ENCODE measurements around the gene TEX55. TPM values are rescaled to one million over a fixed set of nuclear protein-coding genes. Genes with fewer than 3 reads are reported as not detected.

TEX55 gene
- total and polyA plus RNA-seq, 8 donors = not detected

DNA sequence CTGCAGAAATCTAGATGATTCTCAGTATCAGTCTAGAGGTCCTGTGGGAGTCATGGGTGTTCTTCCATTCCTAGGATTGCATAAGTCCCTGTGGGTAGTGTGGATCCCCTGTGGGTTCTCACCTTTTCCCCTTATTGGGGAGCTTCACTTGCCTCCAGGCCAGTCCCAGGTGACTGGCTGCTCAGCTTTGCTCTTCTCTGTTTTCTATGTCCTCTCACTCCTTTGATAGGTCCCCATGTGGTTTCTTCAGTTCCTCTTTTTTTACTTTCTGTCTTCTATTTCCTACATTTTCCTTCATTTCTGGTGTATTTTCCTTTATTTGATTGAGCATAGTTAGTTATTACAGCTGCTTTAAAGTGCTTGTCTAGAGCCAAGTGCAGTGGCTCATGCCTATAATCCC, 10.9 kb downstream of the TEX55 start:
- H3K4me3 ChIP-seq = no peak overlapping the region
- H3K9me3 ChIP-seq = peaks cover 0 to 39% (median 24%) of the 10 kb centered on the region in 4 donors
- intact Hi-C loops (cut with DNase I; ENCODE audit: low total_unique reads) = no loop called here
- no peaks in the 10 kb centered on the region for H3K4me1 ChIP-seq
- DNase-seq = no peak
- no peaks in the 10 kb centered on the region for H3K27me3 ChIP-seq
- TF ChIP-seq CTCF (IDR thresholded peaks at IDR 0.05) (no peak), POLR2AphosphoS5 (IDR thresholded peaks at IDR 0.05) (no peak), POLR2A (IDR thresholded peaks at IDR 0.05) (no peak), EP300 (IDR thresholded peaks at IDR 0.05) (no peak)
- H3K36me3 ChIP-seq = no peaks in the 10 kb centered on the region
- H3K27ac ChIP-seq = no peak overlapping the region

- no peak for DNase-seq
- H3K9me3 ChIP-seq = peaks cover 0 to 39% (median 23%) of the 10 kb centered on the region in 4 donors
- H3K27ac ChIP-seq = no peak overlapping the region
- intact Hi-C loops (cut with DNase I; ENCODE audit: low total_unique reads) = no loop called here
- H3K4me3 ChIP-seq = no peak overlapping the region
- H3K36me3 ChIP-seq = no peaks in the 10 kb centered on the region
- 47 to 63% (median 62%) methylated on average over 2 of the region's 2 CpGs for WGBS, 5 donors
- no peaks in the 10 kb centered on the region for H3K4me1 ChIP-seq
- TF ChIP-seq EP300 (IDR thresholded peaks at IDR 0.05) (no peak), POLR2A (IDR thresholded peaks at IDR 0.05) (no peak), CTCF (IDR thresholded peaks at IDR 0.05) (no peak)
- no peaks in the 10 kb centered on the region for H3K27me3 ChIP-seq
These were observed 12.0 kb downstream of the TEX55 start for GRCh38 chr3:119157971-119158370.

- intact Hi-C loops (cut with DNase I; ENCODE audit: low total_unique reads) = no loop called here
- H3K27ac ChIP-seq = no peak overlapping the region
- peak in 1 of 2 donors; percentile 66 for DNase-seq
- H3K9me3 ChIP-seq = peaks cover 0 to 30% (median 8%) of the 10 kb centered on the region in 4 donors
- TF ChIP-seq CTCF (IDR thresholded peaks at IDR 0.05) (no peak), POLR2A (IDR thresholded peaks at IDR 0.05) (no peak), EP300 (IDR thresholded peaks at IDR 0.05) (no peak), POLR2AphosphoS5 (IDR thresholded peaks at IDR 0.05) (no peak)
- no peak overlapping the region for H3K4me3 ChIP-seq
- H3K36me3 ChIP-seq = no peaks in the 10 kb centered on the region
- no peaks in the 10 kb centered on the region for H3K27me3 ChIP-seq
- H3K4me1 ChIP-seq = no peaks in the 10 kb centered on the region
- 24 to 58% (median 30%) methylated on average over 1 of the region's 1 CpG for WGBS, 5 donors
These were observed 14.4 kb downstream of the TEX55 start for GRCh38 chr3:119160361-119160760.

- whole genome bisulfite sequencing, 5 donors = 9 to 23% (median 17%) methylated on average over 1 of the region's 1 CpG
These were observed 14.8 kb downstream of the TEX55 start for GRCh38 chr3:119160815-119161214.

More at GRCh38 chr3:119160815-119161214, 14.8 kb downstream of the TEX55 start:
- no peak for DNase-seq
- intact Hi-C loops (cut with DNase I; ENCODE audit: low total_unique reads) = no loop called here
- Histone ChIP-seq H3K27me3 (no peaks in the 10 kb centered on the region), H3K4me3 (no peak overlapping the region), H3K36me3 (no peaks in the 10 kb centered on the region), H3K27ac (no peak overlapping the region), H3K4me1 (no peaks in the 10 kb centered on the region), H3K9me3 (peaks cover 0 to 29% (median 8%) of the 10 kb centered on the region in 4 donors)
- no peak for TF ChIP-seq EP300 (IDR thresholded peaks at IDR 0.05)
- no peak for TF ChIP-seq CTCF (IDR thresholded peaks at IDR 0.05)
- no peak for TF ChIP-seq POLR2A (IDR thresholded peaks at IDR 0.05)
- no peak for TF ChIP-seq POLR2AphosphoS5 (IDR thresholded peaks at IDR 0.05)
